Raji (cell line): ENCODE data around the gene ATP10A.

Experiments
- POLR2A ChIP-seq: IDR thresholded peaks from 2 replicates; pipeline ENCODE4 v1.6.1; 2011; ENCODE audit warnings: low read depth, low read length, control low read depth; ENCODE audit not compliant: insufficient read depth

The ATP10A gene

DNA sequence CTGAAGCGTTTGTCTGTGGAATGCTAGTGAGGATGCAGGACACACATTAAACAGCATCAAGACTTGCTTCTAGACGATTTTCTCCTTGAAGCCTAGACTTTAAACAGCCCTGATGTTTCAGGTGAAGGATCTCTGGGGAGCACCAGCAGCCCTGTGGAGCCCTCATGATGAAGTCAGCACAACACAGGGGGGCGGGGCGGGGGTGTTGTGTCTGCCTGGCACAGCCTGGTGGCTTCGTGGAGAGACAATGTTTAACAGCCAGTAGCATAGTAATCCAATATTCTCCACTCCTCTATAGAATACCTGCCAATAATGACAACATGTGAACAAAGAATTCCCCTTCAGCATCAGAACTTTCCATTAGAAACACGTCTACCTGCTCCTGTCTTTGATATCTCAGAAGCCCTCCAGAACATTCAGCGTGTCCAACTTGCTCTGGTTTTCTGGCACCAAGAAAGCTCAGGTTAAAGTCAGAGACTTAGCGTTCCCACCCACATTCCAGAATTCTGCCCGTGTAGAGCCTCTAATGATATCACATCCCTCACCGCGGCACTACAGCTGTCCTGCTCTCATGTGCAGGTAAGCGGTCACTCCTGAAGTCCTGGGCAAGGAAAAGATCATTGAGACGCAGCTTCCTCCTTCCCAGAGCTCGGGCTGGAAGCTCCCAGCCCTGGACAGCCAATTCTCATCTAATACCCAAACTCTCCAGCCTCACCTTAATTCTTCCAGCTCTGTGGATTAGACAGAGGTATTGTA, 98.0 kb downstream of the ATP10A start:
- TF ChIP-seq POLR2A: no peak

DNA sequence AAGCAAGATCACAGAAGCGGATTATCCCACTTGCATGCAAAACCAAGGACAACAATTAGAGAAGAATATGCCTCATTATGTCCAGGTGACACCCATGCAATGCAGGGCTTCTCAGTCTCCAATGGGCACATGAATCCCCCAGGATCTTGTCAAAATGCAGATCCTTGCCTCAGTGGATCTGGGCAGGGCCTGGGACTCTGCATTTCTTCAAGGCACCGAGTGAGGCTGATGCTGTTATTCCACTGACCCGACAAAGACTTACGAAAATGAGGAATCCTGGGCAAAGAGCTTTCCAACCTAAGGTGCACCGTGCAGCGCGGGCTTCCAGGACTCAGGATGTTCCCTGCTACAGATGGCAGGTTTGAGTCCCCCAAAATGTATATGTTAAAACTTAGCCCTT, 99.2 kb downstream of the ATP10A start:
- TF ChIP-seq POLR2A: no peak

DNA sequence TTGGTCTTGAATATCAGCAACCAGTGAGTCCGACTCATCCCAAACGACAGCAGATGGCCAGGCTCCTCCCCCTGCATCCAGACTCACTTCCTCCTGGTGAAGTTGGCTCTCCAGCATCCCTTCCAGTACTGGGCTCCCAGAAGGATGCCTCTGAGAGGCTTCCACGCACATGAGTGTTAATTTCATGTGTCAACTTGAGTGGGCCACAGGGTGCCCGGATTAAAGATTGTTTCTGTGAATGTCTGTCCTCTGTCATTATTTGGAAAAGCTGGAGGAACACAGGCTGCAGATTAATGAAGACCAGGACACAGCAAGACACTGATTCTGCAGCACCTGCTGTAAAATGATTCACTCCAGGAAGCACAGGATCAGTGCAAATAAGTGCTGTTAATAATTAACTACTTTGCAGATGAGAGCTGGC, 99.8 kb downstream of the ATP10A start:
- TF ChIP-seq POLR2A: no peak

DNA sequence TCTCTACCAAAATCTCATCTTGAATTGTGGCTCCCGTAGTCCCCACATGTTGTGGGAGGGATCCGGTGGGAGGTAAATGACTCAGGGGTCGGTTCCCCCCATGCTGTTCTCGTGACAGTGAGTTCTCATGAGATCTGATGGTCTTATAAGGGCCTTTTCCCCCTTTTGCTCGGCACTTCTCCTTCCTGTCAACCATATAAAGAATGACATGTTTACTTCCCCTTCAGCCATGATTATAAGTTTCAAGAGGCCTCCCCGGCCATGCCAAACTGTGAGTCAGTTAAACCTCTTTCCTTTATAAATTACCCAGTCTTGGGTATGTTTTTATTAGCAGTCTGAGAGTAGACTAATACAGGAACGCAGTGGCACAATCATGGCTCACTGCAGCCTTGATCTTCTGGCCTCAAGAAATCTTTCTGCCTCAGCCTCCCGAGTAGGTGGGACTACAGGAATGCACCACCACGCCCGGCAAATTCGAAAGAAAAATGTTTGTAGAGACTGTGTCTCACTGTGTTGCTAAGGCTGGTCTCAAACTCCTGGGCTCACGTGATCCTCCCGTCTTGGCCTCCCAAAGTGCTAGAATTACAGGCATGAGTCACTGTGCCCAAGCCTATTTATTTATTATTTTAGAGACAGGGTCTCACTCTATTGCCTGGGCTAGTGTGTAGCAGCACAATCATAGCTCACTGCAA, 101.0 kb downstream of the ATP10A start:
- no peak for TF ChIP-seq POLR2A

DNA sequence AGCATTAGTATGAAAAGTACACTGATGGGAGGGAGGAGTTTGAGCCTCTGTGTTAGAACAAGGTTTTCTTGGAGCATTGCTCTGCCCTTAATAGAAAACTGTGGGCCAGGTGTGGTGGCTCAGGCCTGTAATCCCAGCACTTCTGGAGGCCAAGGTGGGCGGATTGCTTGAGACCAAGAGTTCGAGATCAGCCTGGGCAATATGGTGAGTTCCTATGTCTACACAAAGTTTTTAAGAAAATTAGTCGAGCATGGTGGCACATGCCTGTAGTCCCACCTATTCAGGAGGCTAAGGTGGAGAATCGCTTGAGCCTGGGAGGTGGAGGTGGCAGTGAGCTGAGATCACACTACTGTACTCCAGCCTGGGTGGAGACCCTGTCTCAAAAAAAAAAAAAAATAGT, 103.7 kb downstream of the ATP10A start:
- TF ChIP-seq POLR2A: no peak

DNA sequence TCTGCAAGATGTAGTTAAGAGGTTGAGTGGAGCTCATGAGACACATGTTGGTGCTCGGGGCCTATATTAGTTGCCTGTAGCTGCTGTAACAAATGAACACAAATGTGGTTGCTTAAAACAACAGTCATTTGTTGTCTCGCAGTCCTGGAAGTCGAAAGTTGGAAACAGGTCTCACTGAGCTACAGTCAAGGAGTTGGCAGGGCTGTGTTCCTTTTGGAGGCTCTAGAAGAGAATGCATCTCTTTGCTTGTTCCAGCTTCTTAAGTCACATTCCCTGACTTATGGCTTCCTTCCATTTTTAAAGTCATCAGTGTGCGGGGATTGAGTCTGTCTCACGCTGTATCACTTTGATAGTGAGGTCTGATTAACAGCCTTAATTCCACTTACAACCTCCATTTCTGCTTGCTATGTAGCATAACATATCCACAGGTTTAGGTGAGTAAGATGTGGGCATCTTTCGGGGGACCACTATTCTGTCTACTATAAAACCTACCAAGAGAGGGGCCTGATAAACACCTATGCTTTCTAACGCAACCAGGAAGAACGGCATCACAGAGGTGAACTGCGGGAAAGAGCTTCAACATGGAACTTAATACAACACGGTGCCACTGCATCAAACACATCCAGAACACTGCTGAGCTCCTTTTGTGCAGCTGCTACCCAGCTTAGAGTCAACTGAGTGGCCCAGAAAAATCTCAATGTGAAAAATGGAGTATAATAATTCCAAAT, 119.4 kb downstream of the ATP10A start:
- TF ChIP-seq POLR2A: no peak

DNA sequence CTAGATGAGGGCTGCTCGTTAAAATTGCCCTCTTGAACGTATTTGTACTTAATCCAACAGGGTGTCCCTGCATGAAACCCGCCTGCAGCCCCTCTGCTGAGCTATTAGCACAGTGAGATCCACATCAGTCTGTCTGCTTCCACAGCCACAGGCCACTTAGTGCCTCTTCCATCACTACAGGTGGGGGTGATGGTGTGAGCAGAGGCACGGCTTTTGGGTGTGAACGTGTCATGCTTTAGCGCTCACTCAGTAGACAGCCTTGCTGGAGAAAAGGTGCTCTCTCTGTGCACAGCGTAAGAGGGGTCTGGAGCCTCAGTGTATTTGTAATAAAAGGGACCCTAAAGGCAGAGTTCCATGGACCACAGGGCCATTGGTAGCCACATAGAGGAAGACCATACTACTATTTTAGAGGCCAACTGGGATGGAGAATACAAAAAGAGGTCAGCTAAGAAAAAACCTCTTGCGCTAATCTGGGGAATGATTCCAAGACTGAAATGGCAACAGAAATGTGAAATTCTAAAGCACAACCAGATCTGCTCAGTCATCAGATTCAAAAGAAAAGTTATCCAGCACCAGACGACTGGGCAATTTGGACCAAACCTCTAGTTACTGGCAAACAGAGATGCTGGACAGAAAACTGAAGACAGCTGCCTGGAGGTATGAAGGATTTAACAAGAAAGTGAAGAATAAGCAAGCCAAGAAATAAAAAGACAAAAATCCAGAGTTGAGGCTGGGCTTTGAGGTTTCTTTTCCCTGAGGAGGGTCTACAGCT, 120.2 kb downstream of the ATP10A start:
- no peak for TF ChIP-seq POLR2A

DNA sequence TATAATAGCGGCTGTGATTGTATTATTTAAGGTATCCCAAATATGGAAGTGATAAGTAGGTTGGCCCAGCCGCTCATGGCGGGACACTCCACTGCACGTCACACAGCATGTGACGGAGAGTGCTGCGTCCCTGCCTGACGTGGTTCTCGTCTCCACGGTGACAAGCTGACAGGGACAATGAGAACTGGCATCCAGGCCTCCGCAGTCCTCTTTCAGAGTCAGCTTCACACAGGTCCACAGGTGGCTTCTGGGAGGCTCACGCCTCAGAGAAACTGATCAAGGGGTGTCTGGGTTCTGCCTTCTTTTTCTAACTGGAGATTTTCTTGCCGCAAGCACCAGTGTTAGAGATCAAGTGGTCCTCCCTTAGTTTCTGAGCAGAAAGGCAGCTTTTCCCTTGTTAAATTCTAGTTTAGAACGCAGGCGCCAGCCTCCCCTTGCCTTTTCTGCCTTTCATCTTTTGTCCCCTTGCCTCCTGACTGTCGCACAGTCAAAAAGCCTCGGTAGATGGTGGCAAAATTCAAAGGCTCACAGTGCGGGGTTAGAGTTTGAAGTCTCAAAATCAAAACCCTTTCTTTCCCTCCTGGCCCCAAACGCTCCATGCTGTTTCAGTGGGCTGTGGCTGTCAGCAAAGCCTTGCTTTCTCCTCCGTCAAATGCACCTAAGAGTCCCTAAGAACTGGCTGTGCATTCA, 120.9 kb downstream of the ATP10A start:
- no peak for TF ChIP-seq POLR2A

DNA sequence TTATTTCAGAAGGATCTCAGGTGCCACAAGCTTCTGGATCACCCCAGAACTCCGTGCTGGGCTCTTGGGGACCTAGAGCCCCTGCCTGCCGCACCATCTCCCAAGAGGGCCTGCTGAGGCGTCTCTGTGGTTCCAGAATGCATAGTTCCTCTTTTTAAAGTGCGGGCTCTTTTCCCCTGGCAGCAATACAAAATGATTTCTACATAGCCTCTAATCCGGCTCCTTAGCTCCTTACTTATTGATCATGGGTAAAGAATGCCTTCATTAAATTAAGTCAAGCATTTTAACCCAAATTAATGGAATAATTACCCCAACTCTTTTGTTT, 121.9 kb downstream of the ATP10A start:
- TF ChIP-seq POLR2A: no peak

DNA sequence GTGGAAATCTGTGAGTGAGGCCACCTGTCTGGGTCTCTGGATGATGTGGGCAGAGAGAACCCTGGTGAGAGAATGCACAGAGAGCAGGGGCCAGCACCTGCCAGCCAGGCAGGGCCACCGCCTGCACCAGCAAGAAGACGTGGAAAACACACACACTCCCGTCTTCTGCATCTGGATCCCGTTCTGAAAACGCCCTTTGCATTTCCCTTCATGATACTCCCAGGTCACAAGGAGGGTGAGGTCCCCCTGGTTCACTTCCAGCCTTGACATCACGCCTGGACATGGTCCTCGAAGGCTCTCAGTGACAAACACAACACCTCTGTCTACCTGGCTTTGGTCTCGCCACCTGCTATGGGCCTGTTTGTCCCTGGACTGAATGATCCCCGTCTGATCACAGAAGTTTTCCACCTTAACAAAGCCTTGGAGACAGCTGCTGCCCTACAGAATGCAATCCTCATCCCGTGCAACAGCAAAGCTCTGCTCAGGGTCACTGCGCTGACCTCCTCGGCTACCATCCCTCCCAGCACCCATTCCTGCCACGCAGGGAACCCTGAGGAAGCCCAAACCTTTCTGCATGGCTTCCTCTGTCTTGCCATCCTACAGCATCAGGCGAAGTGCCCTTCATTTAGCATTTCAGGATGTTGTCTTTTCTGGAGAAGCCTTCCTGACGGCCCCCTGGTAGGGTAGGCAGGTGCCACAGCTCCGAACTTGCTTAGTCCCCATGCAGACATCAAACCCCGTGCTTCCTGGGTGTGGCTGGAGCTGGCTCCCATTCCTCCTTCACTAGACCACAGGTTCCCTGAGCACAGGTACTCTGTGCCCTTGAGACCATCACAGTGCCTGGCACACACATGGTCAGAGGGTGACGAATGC, 122.5 kb downstream of the ATP10A start:
- TF ChIP-seq POLR2A: no peak

DNA sequence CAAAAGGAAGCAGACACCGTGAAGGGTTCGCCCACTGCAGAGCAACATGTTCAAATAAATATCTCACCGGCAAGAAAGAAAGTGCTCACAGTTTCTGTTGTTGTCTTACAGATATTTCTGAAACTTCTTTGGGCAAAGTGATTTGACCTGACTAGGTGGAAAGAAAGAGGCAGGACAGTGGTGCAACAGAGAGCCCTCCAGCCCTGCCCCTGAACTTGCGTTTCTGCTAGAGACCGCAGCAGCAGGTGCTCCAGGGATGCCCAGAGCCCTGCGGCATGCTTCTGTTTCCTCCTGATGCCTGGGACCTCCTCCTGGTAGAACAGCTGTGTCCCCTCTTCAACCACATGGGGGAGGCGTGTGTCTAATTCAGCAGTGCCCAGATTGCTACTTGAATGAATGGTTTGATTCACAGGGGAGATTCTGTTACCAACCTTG, 123.4 kb downstream of the ATP10A start:
- TF ChIP-seq POLR2A: no peak

DNA sequence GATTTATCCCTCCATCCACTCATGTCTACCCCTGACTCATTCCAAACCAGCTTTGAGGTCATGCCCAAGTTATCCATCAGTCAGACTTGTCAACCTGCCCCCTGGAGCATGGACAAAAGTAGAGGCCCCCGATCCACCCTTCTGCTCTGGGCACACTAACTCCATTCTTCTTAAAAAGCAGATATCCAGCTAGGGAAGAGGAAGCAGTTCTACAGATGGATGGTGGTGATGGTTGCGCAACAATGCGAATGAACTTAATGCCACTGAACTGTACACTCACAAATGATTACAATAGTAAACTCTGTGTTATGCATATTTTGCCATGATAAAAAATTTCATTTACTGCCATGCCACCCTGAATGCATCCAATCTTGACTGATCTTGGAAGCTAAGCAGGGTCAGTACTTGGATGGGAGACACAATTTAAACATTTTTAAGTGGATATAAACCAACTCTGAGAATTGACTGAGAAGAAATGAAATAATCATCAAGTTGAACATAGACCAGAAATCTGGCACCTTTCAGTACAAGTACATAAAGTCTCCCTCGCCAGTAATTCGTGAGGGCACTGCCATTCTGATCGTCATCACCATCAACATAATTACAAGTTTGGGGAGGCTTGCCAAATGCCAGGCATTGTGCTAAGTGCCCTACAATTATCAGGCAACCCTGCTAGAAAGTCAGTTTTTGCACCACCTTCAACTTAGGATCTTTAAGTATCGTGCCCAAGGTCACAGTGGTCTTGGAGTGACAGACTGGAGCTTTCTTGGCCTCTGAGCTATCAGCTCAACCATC, 124.8 kb downstream of the ATP10A start:
- no peak for TF ChIP-seq POLR2A

DNA sequence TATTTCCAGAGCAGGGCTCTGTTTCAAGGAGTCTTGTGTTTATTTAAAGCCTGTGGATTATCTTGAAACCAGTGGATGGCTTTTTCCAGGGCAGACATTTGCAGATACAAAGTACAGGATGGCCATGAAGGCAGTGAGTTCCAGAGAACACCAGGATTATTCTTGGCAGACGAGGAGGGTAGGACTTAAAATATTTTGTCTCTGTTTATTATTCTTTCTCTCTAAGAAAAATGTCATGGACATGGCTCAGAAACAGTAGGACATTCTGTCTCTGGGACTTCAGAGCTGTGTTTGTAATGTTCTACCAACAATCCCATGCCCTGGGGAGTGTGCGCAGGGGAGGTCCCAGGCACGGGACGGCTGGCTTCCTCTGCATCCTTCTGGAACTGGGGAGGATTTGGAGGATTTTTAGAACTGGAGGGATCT, 125.9 kb downstream of the ATP10A start:
- no peak for TF ChIP-seq POLR2A
